A549 (cell line): ENCODE data around the gene LRRC9. TPM values are rescaled to one million over a fixed set of nuclear protein-coding genes. Genes with fewer than 3 reads are reported as not detected.

Experiments used
- ATAC-seq, 2 experiments: fragments of 200-7000 bp in 1 of 2; fragments of >200 bp in 1 of 2; cut with Nextera tagmentation in 1 of 2; cut with Tn5 transposase in 1 of 2; 3 replicates each; pipeline versions ENCODE4 v1.8.0 to v1.9.1; 2018 to 2020; ENCODE audit warnings: mild to moderate bottlenecking in 1 of 2, moderate library complexity in 1 of 2
- CTCF ChIA-PET: fragments of 300-600 bp; sonication (Branson Sonifier 250); formaldehyde crosslinking; extraction: SDS; loops from one replicate; lab custom pipeline; 2021; ENCODE audit warnings: antibody characterized with exemption, inconsistent platforms; lab: Yijun Ruan, JAX
- POLR2A ChIA-PET: fragments of 350-600 bp; formaldehyde crosslinking; extraction: SDS; loops from one replicate; lab custom pipeline; 2021; ENCODE audit warnings: antibody characterized with exemption, inconsistent platforms; lab: Yijun Ruan, JAX
- DNase-seq, 2 experiments: peaks; one replicate each; pipeline versions ENCODE4 v3.0.0 to v3.0.0-alpha.2; 2011 to 2016; ENCODE audit warnings: low read depth in 1 of 2, low spot score in 1 of 2
- FAIRE-seq: peaks from 2 replicates; lab custom pipeline; 2011; peaks lifted over from hg19 to GRCh38; lab: Jason Lieb, UNC
- H3K27ac ChIP-seq, 2 experiments: fragments of >200 bp; sonication (Bioruptor Twin); formaldehyde crosslinking; 3 replicates each; pipeline ENCODE4 v1.5.1; 2016 to 2017
- H3K4me1 ChIP-seq: fragments of >200 bp; sonication (Bioruptor Twin); formaldehyde crosslinking; 3 replicates; pipeline ENCODE4 v1.6.1; 2016
- H3K4me2 ChIP-seq: fragments of >200 bp; sonication (Bioruptor Twin); formaldehyde crosslinking; 3 replicates; pipeline ENCODE4 v1.6.1; 2016
- H3K4me3 ChIP-seq: fragments of >200 bp; sonication (Bioruptor Twin); formaldehyde crosslinking; 3 replicates; pipeline ENCODE4 v1.5.1; 2016
- H3K9me3 ChIP-seq: fragments of >200 bp; sonication (Bioruptor Twin); formaldehyde crosslinking; 3 replicates; pipeline ENCODE4 v1.6.1; 2016
- BHLHE40 ChIP-seq: IDR thresholded peaks from 2 replicates; pipeline ENCODE4 v1.6.1; 2012; ENCODE audit warnings: low read depth, low read length, inconsistent platforms
- CBX2 ChIP-seq: fragments of 200-600 bp; sonication (generic); IDR thresholded peaks from 2 replicates; pipeline ENCODE4 v1.6.1; 2016; ENCODE audit warnings: low read depth, mild to moderate bottlenecking, borderline replicate concordance
- CBX8 ChIP-seq: fragments of 200-600 bp; sonication (generic); IDR thresholded peaks from 2 replicates; pipeline ENCODE4 v1.6.1; 2016
- CEBPB ChIP-seq, 2 experiments: fragments of >200 bp in 1 of 2; sonication (Bioruptor Twin) in 1 of 2; formaldehyde crosslinking in 1 of 2; IDR thresholded peaks; 2 replicates each; pipeline ENCODE4 v1.6.1; 2012 to 2016
- CHD4 ChIP-seq: fragments of 200-600 bp; sonication (generic); IDR thresholded peaks from 2 replicates; pipeline ENCODE4 v1.6.1; 2016; ENCODE audit warnings: antibody characterized with exemption, mild to moderate bottlenecking, borderline replicate concordance
- ELK1 ChIP-seq: fragments of 150-350 bp; IDR thresholded peaks from 2 replicates; pipeline ENCODE4 v1.6.1; 2014; ENCODE audit warnings: low read depth, mild to moderate bottlenecking, low read length
- FOSL2 ChIP-seq, 2 experiments: fragments of 450-650 bp in 1 of 2; fragments of >200 bp in 1 of 2; sonication (Bioruptor Twin) in 1 of 2; formaldehyde crosslinking; IDR thresholded peaks; 2 replicates each; pipeline versions ENCODE4 v1.5.0 to v1.6.1; 2016 to 2020; ENCODE audit warnings: mild to moderate bottlenecking in 1 of 2, moderate library complexity in 1 of 2
- FOXS1 ChIP-seq: fragments of 250-450 bp; sonication (Bioruptor Pico); IDR thresholded peaks from 2 replicates; pipeline ENCODE4 v1.5.0; 2020; ENCODE audit warnings: mild to moderate bottlenecking, moderate library complexity
- GATA3 ChIP-seq: IDR thresholded peaks from 2 replicates; pipeline ENCODE4 v1.6.1; 2012; ENCODE audit warnings: borderline replicate concordance
- HOXA7 ChIP-seq: fragments of 250-450 bp; sonication (Bioruptor Pico); IDR thresholded peaks from 2 replicates; pipeline ENCODE4 v1.5.0; 2020; ENCODE audit warnings: mild to moderate bottlenecking, moderate library complexity
- JUN ChIP-seq, 2 experiments: fragments of >200 bp; sonication (Bioruptor Twin); formaldehyde crosslinking; IDR thresholded peaks; 2 replicates in 1 of 2; 3 replicates in 1 of 2; pipeline ENCODE4 v1.6.1; 2016 to 2017
- MAFK ChIP-seq: fragments of 450-650 bp; IDR thresholded peaks from 2 replicates; pipeline ENCODE4 v1.6.1; 2014; ENCODE audit not compliant: partially characterized antibody
- MAZ ChIP-seq: fragments of 150-350 bp; IDR thresholded peaks from 2 replicates; pipeline ENCODE4 v1.6.1; 2014; ENCODE audit warnings: antibody characterized with exemption, low read depth, low read length, borderline replicate concordance
- PHF8 ChIP-seq: fragments of 200-600 bp; sonication (generic); IDR thresholded peaks from 2 replicates; pipeline ENCODE4 v1.6.1; 2016; ENCODE audit warnings: low read depth, mild to moderate bottlenecking, antibody characterized with exemption, moderate library complexity, borderline replicate concordance
- POLR2A ChIP-seq: IDR thresholded peaks from 2 replicates; pipeline ENCODE4 v1.6.1; 2012; ENCODE audit warnings: mild to moderate bottlenecking, low read length
- RAD21 ChIP-seq, 2 experiments: fragments of >200 bp in 1 of 2; sonication (Bioruptor Twin) in 1 of 2; formaldehyde crosslinking in 1 of 2; IDR thresholded peaks in 1 of 2; conservative IDR thresholded peaks in 1 of 2; 2 replicates in 1 of 2; 3 replicates in 1 of 2; pipeline ENCODE4 v1.6.1; 2012 to 2018; ENCODE audit warnings: inconsistent platforms in 1 of 2
- RCOR1 ChIP-seq: fragments of 150-350 bp; IDR thresholded peaks from 2 replicates; pipeline ENCODE4 v1.6.1; 2014; ENCODE audit warnings: antibody characterized with exemption, low read length, low read depth
- SMC3 ChIP-seq: fragments of >200 bp; sonication (Bioruptor Twin); formaldehyde crosslinking; IDR thresholded peaks from 3 replicates; pipeline ENCODE4 v1.6.1; 2018; ENCODE audit warnings: inconsistent platforms
- TP53 ChIP-seq: fragments of 250-450 bp; sonication (Bioruptor Pico); IDR thresholded peaks from 2 replicates; pipeline ENCODE4 v1.5.0; 2021; ENCODE audit warnings: mild to moderate bottlenecking, moderate library complexity
- ZNF302 ChIP-seq: fragments of 250-450 bp; sonication (Bioruptor Pico); IDR thresholded peaks from 2 replicates; pipeline ENCODE4 v1.9.0; 2021; ENCODE audit warnings: inconsistent platforms, mild to moderate bottlenecking, moderate library complexity
- ZSCAN20 ChIP-seq: fragments of 250-450 bp; sonication (Bioruptor Pico); IDR thresholded peaks from 2 replicates; pipeline ENCODE4 v1.8.0; 2022; ENCODE audit warnings: mild to moderate bottlenecking, moderate library complexity
- WGBS: methylation state at CpG from one replicate; pipeline ENCODE4 v1.1.6; 2017; ENCODE audit errors: missing lambda C conversion rate; 5-methylcytosine and 5-hydroxymethylcytosine counted together
- polyA plus RNA-seq, 4 experiments: library from polyadenylated mRNA; depleted of rRNA in 3 of 4; stranded (reverse); fragments of >200 nt; fragmentation: RNase III in 1 of 4; extraction: RNeasy Plus Mini Kit Qiagen cat#74134 plus additional on column Dnase treatment in 1 of 4; gene quantifications; 2 replicates in 3 of 4; 3 replicates in 1 of 4; pipeline ENCODE4 v1.2.3, GENCODE V29; 2011 to 2017
- TF ChIP-seq, protein P1 (sequence below): fragments of >200 bp; sonication (Bioruptor Twin); formaldehyde crosslinking; IDR thresholded peaks from 3 replicates; pipeline ENCODE4 v1.5.1; 2016
- TF ChIP-seq, protein P2 (sequence below): IDR thresholded peaks from 2 replicates; pipeline ENCODE4 v1.6.1; 2012; ENCODE audit warnings: low read depth, borderline replicate concordance
- TF ChIP-seq, protein P3 (sequence below): fragments of >200 bp; sonication (Bioruptor Twin); formaldehyde crosslinking; IDR thresholded peaks from 3 replicates; pipeline ENCODE4 v1.6.1; 2016

Gene LRRC9
- polyA plus RNA-seq, 2 of the 4 experiments (the other 2 are of a cell fraction), result not detected

DNA sequence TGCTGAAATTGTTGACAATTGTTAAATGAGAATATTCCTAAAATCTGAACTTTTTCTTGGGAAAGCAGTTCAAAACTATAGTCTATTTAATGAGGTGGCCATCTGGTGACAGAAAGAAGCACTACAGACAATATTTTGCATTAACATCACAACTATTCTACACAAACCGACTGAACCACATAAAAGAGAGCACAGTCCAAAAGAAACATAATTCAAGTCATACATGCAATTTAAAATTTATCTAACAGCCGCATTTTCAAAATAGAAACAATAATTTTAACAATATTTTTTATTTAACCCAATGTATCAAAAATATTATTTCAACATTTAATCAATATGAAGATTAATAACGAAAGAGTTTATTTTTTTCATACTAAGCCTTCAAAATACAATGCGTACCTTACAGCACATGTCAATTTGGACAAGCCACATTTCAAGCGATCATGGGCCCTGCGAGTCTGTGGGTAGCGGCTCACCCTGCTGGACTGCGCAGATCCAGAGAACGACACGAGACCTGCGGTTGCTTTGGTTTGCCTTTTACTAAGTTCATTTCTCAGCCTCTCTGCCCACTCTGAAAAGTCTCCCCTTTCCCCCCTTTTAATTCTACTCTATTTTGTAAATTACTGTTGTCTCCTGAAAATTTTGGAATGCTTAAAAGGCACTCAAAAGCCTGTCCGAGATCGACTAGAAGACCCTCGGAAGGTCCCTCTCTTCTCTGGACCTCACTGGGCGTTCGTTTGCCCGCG is 947 bp upstream of the LRRC9 start:
- no peaks in the 10 kb centered on the region for H3K9me3 ChIP-seq
- ChIA-PET POLR2A (no interaction called here), CTCF (interaction anchor here (1.0 to 2.0 kb wide), 3 partner anchors 13 to 286 kb away, joined by 6 to 8 read pairs (median 6); no protein-coding TSS in a partner anchor)
- peak; percentile 28 to 35 for DNase-seq
- no peak for TF ChIP-seq CEBPB (IDR thresholded peaks at IDR 0.05)
- TF ChIP-seq TP53 (CRISPR knock-in tag), result no peak
- TF ChIP-seq GATA3, result no peak
- no peak for TF ChIP-seq MAFK
- no peak for TF ChIP-seq ZSCAN20 (CRISPR knock-in tag)
- no peak for TF ChIP-seq PHF8
- TF ChIP-seq HOXA7 (CRISPR knock-in tag), result no peak
- no peak for TF ChIP-seq FOSL2 (IDR thresholded peaks at IDR 0.05)
- no peak for TF ChIP-seq FOSL2 (CRISPR knock-in tag; IDR thresholded peaks at IDR 0.05)
- peak; percentile 55 for TF ChIP-seq SMC3
- TF ChIP-seq RCOR1, result no peak
- TF ChIP-seq FOXS1, result no peak
- TF ChIP-seq RAD21 (conservative IDR thresholded peaks at IDR 0.05 in 1 of 2, IDR thresholded peaks at IDR 0.05 in 1 of 2), result peak; percentile 24 to 40; a peak in 3 of 5 replicates
- TF ChIP-seq, protein P1, sequence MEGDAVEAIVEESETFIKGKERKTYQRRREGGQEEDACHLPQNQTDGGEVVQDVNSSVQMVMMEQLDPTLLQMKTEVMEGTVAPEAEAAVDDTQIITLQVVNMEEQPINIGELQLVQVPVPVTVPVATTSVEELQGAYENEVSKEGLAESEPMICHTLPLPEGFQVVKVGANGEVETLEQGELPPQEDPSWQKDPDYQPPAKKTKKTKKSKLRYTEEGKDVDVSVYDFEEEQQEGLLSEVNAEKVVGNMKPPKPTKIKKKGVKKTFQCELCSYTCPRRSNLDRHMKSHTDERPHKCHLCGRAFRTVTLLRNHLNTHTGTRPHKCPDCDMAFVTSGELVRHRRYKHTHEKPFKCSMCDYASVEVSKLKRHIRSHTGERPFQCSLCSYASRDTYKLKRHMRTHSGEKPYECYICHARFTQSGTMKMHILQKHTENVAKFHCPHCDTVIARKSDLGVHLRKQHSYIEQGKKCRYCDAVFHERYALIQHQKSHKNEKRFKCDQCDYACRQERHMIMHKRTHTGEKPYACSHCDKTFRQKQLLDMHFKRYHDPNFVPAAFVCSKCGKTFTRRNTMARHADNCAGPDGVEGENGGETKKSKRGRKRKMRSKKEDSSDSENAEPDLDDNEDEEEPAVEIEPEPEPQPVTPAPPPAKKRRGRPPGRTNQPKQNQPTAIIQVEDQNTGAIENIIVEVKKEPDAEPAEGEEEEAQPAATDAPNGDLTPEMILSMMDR, result peak; percentile 48
- TF ChIP-seq, all 56 proteins: peak for 3
- ATAC-seq (peak in 1 of 2 experiments; percentile 84; a peak in 3 of 6 replicates), FAIRE-seq (no peak)
- Histone ChIP-seq H3K4me2 (peak overlapping the region; percentile 83), H3K27ac (no peak overlapping the region), H3K4me3 (peak overlapping the region; percentile 33), H3K4me1 (peaks cover 4% of the 10 kb centered on the region; the same call in 1 of the 3 replicates)
- WGBS, result 7% methylated on average over 18 of the region's 18 CpGs

- WGBS, result 88% methylated on average over 1 of the region's 1 CpG
- no peak for TF ChIP-seq CHD4
- TF ChIP-seq GATA3, result no peak
- no peak for TF ChIP-seq PHF8
- TF ChIP-seq SMC3, result no peak
- TF ChIP-seq POLR2A, result no peak
- TF ChIP-seq MAZ, result no peak
- TF ChIP-seq, protein P2, sequence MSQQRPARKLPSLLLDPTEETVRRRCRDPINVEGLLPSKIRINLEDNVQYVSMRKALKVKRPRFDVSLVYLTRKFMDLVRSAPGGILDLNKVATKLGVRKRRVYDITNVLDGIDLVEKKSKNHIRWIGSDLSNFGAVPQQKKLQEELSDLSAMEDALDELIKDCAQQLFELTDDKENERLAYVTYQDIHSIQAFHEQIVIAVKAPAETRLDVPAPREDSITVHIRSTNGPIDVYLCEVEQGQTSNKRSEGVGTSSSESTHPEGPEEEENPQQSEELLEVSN, result no peak
- TF ChIP-seq ZNF302 (CRISPR knock-in tag), result no peak
- no peak for TF ChIP-seq JUN (IDR thresholded peaks at IDR 0.05)
- TF ChIP-seq ELK1, result no peak
- Histone ChIP-seq H3K4me2 (no peak overlapping the region), H3K27ac (no peak overlapping the region), H3K9me3 (no peaks in the 10 kb centered on the region), H3K4me3 (no peak overlapping the region), H3K4me1 (peaks cover 4% of the 10 kb centered on the region; the same call in 1 of the 3 replicates)
- CTCF ChIA-PET, result no interaction called here
- ATAC-seq (no peak), DNase-seq (no peak), FAIRE-seq (no peak)
- POLR2A ChIA-PET, result no interaction called here
Measured at GRCh38 chr14:59920378-59920683, 387 bp downstream of the LRRC9 start.

GRCh38 chr14:59925797-59926196 is 5.9 kb downstream of the LRRC9 start:
- H3K9me3 ChIP-seq, result no peaks in the 10 kb centered on the region
- WGBS, result 0% methylated on average over 2 of the region's 2 CpGs
- FAIRE-seq (no peak), DNase-seq (no peak), ATAC-seq (no peak)
- no peaks in the 10 kb centered on the region for H3K4me1 ChIP-seq
- TF ChIP-seq, protein P3, sequence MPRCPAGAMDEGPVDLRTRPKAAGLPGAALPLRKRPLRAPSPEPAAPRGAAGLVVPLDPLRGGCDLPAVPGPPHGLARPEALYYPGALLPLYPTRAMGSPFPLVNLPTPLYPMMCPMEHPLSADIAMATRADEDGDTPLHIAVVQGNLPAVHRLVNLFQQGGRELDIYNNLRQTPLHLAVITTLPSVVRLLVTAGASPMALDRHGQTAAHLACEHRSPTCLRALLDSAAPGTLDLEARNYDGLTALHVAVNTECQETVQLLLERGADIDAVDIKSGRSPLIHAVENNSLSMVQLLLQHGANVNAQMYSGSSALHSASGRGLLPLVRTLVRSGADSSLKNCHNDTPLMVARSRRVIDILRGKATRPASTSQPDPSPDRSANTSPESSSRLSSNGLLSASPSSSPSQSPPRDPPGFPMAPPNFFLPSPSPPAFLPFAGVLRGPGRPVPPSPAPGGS, result no peak
- no peak for TF ChIP-seq CBX8
- no peak for TF ChIP-seq BHLHE40
- TF ChIP-seq CBX2, result no peak
- TF ChIP-seq CHD4, result no peak
- CTCF ChIA-PET, result no interaction called here
- no peak overlapping the region for H3K4me2 ChIP-seq
- H3K4me3 ChIP-seq, result no peak overlapping the region
- no peak overlapping the region for H3K27ac ChIP-seq
- POLR2A ChIA-PET, result no interaction called here
